Hepatocyte (in vitro differentiated cells): ENCODE data around the gene ZCCHC24.

Experiments used
- CTCF ChIP-seq: fragments of 200-600 bp; sonication (generic); IDR thresholded peaks from 2 replicates; pipeline ENCODE4 v1.5.1; 2016; ENCODE audit warnings: antibody characterized with exemption, mild to moderate bottlenecking; ENCODE audit not compliant: poor library complexity
- EZH2phosphoT487 ChIP-seq: fragments of 200-600 bp; sonication (generic); IDR thresholded peaks from one replicate; pipeline ENCODE4 v1.6.1; 2018; ENCODE audit warnings: antibody characterized with exemption, mild to moderate bottlenecking, low read depth, moderate library complexity; ENCODE audit not compliant: unreplicated experiment, severe bottlenecking

- no peak for TF ChIP-seq CTCF
- no peak for TF ChIP-seq EZH2phosphoT487
Observed at GRCh38 chr10:79418274-79418673, 27.1 kb downstream of the ZCCHC24 start.
